Neutrophil (primary cell): Measurements from ENCODE around the gene EPS15.

Experiments used
- H3K27ac ChIP-seq: fragments of 200-600 bp; sonication (generic); 2 replicates; pipeline ENCODE4 v1.5.1; 2016; ENCODE audit warnings: mild to moderate bottlenecking, moderate library complexity
- H3K27me3 ChIP-seq: fragments of 200-600 bp; sonication (generic); 2 replicates; pipeline ENCODE4 v1.6.0; 2016; ENCODE audit warnings: mild to moderate bottlenecking
- H3K36me3 ChIP-seq: fragments of 200-600 bp; sonication (generic); 2 replicates; pipeline ENCODE4 v1.5.1; 2017
- H3K4me1 ChIP-seq, 2 experiments: fragments of 200-600 bp in 1 of 2; sonication (generic) in 1 of 2; 1 replicate in 1 of 2; 2 replicates in 1 of 2; pipeline versions ENCODE4 v1.5.1 to v1.6.1; 2013 to 2016; ENCODE audit warnings: low read depth in 1 of 2, low read length in 1 of 2, mild to moderate bottlenecking in 1 of 2, moderate library complexity in 1 of 2; ENCODE audit not compliant: control insufficient read depth in 1 of 2, insufficient read depth in 1 of 2
- H3K4me3 ChIP-seq, 2 experiments: fragments of 200-600 bp in 1 of 2; sonication (generic) in 1 of 2; 1 replicate in 1 of 2; 2 replicates in 1 of 2; pipeline ENCODE4 v1.5.1; 2013 to 2016; ENCODE audit warnings: low read depth in 1 of 2, low read length in 1 of 2, mild to moderate bottlenecking in 1 of 2, moderate library complexity in 1 of 2
- H3K9me3 ChIP-seq: fragments of 200-600 bp; sonication (generic); 2 replicates; pipeline ENCODE4 v1.5.1; 2016
- CTCF ChIP-seq: fragments of 200-600 bp; sonication (generic); IDR thresholded peaks from 2 replicates; pipeline ENCODE4 v1.5.1; 2016; ENCODE audit warnings: antibody characterized with exemption

Gene EPS15

GRCh38 chr1:51420867-51421627 is 98.0 kb downstream of the EPS15 start:
- Histone ChIP-seq H3K36me3 (peaks cover 33% of the 10 kb centered on the region), H3K4me1 (peaks cover 15 to 18% of the 10 kb centered on the region in 2 experiments), H3K4me3 (no peak overlapping the region), H3K27me3 (no peaks in the 10 kb centered on the region), H3K9me3 (no peaks in the 10 kb centered on the region), H3K27ac (no peak overlapping the region)
- TF ChIP-seq CTCF = no peak

- no peak for TF ChIP-seq CTCF
- Histone ChIP-seq H3K9me3 (no peaks in the 10 kb centered on the region), H3K27ac (no peak overlapping the region), H3K4me1 (no peaks in the 10 kb centered on the region), H3K27me3 (no peaks in the 10 kb centered on the region), H3K36me3 (peaks cover 33% of the 10 kb centered on the region), H3K4me3 (no peak overlapping the region)
Observed at GRCh38 chr1:51418384-51418959, 100.6 kb downstream of the EPS15 start.

GRCh38 chr1:51417496-51418383 is 101.3 kb downstream of the EPS15 start:
- peaks cover 28% of the 10 kb centered on the region for H3K36me3 ChIP-seq
- H3K4me1 ChIP-seq = no peaks in the 10 kb centered on the region
- TF ChIP-seq CTCF = no peak
- no peak overlapping the region for H3K27ac ChIP-seq
- H3K9me3 ChIP-seq = no peaks in the 10 kb centered on the region
- no peaks in the 10 kb centered on the region for H3K27me3 ChIP-seq
- H3K4me3 ChIP-seq = no peak overlapping the region

GRCh38 chr1:51416910-51417309 is 102.2 kb downstream of the EPS15 start:
- H3K27ac ChIP-seq = no peak overlapping the region
- H3K9me3 ChIP-seq = no peaks in the 10 kb centered on the region
- TF ChIP-seq CTCF = no peak
- no peak overlapping the region for H3K4me3 ChIP-seq
- peaks cover 28% of the 10 kb centered on the region for H3K36me3 ChIP-seq
- no peaks in the 10 kb centered on the region for H3K27me3 ChIP-seq
- no peaks in the 10 kb centered on the region for H3K4me1 ChIP-seq

GRCh38 chr1:51415963-51416362 is 103.1 kb downstream of the EPS15 start:
- TF ChIP-seq CTCF = no peak
- Histone ChIP-seq H3K4me3 (no peak overlapping the region), H3K36me3 (peaks cover 22% of the 10 kb centered on the region), H3K27ac (no peak overlapping the region), H3K4me1 (no peaks in the 10 kb centered on the region), H3K27me3 (no peaks in the 10 kb centered on the region), H3K9me3 (no peaks in the 10 kb centered on the region)
